Medulla oblongata (tissue), 1 donor: ENCODE results near the gene UST.
"Not testable (repeated sequence)": the region's sequence is repeated elsewhere in the genome, so short reads cannot be mapped to it uniquely, and the experiment has no call there.

Source experiments
- DNase-seq: peaks from one replicate; pipeline ENCODE4 v3.0.0-alpha.2; 2015; ENCODE audit errors: extremely low spot score

UST gene

DNA sequence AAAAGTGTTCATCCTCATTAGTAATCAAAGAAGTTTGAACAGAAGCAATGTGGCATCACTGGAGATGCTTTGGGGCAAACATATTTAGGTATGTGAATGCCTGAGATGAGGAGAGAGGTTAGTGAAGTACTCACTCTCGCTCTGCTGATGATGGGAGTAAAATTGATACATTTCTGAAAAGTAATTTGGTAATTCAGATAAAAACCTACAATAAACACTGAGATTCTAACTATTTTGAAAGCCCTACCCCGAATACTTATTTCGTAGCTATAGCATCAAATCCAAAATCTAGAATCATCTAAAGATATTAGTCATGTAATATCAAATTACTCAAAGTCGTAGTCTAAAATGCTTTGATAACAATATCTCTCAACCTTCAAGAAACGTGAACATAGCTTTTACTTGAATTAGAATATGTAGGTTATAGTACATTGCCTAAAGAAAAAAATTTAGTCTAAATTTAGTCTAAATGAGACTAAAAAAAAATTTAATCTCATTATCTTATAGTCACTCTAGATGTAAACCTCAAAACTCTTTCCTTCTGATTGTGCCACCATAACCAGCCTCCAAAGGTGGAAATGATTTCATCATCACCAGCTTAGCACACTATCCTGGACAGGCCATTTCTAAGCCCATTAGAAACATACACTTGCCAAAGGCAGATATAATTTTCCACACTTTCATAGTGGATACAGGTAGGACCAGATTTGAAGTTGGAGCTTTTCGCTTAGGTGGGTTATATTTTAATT, 338.2 kb downstream of the UST start:
- DNase-seq, result no peak

- DNase-seq, result no peak
Observed at GRCh38 chr6:149085557-149085938, 338.7 kb downstream of the UST start.

DNA sequence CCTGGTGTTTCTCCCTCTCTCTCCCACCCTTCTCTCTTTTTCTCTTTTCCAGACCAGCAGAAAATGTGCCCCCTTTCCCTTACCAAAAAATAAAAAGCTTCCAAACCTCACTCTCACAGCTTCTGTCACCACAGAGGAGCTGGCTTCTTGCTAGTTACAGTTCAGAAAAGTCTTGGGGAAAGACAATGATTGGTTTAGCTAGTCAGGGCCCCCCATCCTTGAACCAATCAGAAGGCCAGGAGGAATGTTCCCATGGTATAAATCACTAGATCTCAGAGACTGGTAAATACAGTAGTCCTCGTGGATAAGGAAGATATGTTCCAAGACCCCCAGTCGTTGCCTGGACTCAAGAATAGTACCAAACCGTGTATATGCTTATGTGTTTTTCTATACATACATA, 339.5 kb downstream of the UST start:
- DNase-seq, result no peak

DNA sequence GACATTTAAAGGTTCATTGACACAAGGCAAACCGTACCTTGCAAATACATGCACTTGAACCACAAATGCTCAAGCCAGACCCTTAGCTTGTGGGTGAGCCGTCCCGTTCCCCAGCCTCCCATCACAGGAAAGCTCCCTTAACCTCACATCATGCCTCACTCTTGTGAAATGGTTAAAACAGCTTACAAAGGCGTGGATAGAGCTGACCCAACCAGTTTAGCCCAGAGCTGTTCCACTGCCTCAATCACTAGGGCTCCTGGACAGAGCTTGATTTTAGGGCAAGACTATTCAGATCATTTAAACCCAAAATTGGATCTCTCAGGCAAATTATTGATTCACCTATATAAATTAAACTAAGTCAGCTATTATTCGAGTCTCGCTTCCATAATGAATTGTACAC, 341.1 kb downstream of the UST start:
- DNase-seq, result no peak

- DNase-seq, result no peak
Observed at GRCh38 chr6:149088361-149088760, 341.5 kb downstream of the UST start.

DNA sequence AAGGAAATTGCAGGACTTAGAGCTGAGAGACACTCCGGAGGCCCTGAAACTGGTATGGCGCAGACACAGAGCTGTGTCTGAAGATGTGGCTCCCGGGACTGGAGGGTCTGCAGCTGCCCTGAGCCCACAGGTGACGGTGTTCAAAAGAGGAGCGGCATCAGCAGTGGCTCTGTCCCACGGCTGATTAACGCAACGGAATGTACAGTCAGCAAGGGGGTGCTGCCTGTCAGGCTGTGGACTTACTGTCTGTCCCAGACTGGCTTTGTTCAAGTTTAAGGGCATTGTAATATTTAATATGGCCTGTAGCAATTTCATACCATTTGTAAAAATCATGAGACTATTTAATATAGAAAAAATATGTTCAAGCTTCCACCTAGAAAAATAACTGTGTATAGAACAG, 342.7 kb downstream of the UST start:
- no peak for DNase-seq

DNA sequence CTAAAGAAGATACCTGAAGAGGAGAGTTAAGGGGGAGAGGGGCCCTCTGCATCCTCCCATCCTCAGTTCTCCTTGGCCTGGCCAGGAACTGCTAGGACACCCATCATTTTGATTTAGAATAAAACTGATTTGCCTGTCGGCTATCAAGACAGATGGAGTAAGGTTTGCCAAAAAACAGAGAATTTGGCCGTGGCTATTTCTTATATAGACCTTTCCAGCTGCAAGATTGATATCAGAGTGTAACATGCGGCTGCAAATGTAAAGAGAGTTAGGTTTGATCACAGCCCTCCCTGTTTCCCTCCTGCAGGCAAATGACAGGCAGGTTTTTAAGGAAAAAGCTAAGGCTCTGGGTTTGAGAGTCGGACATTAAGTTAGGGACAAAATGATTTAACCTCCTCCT, 344.1 kb downstream of the UST start:
- DNase-seq, result no peak

GRCh38 chr6:149093643-149094042, 346.8 kb downstream of the UST start:
- no peak for DNase-seq

- no peak for DNase-seq
Observed at GRCh38 chr6:149094156-149094555, 347.3 kb downstream of the UST start.

DNA sequence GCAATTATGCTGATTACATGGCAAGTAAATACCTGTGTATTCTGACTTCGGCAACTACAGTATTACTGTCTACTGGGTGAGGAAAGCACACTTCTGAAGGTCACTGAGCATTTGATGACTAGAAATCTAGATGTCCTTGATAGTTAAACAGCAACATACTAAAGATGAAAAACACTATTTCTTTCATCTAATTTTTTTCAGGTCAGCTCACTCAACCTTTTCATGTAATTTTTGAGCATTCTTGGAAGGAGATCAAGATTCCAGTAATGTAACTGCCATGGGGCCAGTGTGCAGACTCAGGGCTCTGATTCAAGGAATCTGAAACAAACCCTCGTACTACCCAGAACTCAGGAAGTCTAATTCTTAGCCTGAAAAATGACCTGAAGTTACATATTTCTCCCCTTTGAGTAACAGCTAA, 348.1 kb downstream of the UST start:
- DNase-seq, result no peak

- no peak for DNase-seq
Observed at GRCh38 chr6:149095842-149096241, 349.0 kb downstream of the UST start.

DNA sequence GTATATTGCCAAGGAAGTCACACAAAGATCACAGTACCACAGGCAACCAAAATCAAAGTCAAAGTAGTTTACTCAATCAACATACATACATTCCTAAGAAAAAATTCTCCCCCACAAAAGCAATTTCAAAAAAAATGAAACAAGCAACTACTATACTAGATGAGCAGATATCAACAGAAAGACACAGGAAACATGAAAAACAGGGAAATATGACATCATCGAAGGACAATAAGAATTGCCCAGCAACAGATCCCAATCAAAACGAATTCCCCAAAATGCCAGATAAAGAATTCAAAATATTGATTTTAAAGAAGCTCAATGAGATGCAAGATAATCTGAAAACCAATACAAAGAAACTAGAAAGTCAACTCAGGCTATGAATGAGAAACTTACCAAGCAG, 351.0 kb downstream of the UST start:
- no peak for DNase-seq

DNA sequence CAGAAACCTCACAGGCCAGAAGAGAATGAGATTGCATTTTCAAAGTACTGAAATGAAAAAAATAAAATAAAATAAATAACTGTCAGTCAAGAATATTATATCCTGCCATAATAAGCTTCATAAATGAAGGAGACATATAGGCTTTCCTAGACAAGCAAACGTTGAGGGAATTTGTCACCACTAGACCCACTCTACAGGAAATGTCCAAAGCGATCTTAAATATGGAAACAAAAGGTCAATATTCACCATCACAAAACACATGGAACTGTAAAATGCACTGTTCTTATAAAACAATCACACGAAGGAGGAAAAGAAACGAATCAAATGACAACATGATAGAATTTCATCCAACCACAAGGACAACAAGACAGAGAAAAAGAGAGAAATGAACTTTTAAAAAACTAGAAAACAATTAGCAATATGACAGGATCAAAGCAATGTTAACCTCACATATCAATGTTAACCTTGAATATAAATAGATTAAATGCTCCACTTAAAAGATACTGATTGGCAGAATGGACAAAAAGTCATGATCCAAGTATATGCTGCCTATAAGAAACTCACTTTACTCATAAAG, 352.0 kb downstream of the UST start:
- no peak for DNase-seq

DNA sequence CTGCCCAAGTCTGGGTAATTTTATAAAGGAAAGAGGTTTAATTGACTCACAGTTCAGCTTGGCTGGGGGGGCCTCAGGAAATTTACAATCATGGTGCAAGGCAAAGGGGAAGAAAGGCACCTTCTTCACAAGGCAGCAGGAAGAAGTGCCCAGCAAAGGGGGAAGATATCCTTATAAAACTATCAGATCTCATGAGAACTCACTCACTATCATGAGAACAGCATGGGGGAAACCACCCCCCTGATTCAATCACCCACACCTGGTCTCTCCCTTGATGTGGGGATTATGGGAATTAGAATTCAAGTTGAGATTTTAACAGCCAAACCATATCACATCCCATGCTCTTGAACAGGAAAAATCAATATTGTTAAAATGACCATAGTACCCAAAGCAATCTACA, 355.5 kb downstream of the UST start:
- no peak for DNase-seq

DNA sequence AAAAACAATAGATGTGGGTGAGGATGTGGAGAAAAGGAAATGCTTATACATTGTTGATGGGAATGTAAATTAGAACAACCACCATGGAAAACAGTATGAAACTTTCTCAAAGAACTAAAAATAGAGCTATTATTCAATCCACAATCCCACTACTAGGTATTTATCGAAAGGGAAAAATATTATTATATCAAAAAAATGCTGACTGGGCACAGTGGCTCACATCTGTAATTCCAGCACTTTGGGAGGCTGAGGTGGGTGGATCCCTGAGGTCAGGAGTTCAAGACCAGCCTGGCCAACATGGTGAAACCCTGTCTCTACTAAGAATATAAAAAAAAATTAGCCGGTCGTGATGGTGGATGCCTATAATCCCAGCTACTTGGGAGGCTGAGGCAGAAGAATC, 357.1 kb downstream of the UST start:
- DNase-seq, result not testable (repeated sequence)

DNA sequence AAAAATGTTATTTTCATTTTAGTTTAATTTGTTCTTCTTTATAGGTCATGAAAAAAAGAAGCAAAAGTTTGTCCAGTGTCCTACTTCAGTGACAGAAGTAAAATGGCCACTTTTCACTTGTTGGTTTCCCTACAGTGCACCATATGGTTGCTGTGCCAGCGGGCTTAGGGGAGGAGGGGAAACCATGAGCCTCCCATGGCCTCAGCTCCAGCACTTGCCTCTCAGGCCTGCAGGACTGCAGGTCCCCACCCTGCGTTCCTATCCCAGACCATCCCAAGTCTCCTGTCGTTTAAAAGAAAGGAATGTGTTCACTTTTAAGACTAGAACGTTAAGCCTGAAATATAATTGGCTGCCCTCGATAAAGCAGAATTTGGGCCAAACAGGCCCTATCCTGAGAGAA, 360.7 kb downstream of the UST start:
- DNase-seq, result no peak

- peak; percentile 76 for DNase-seq
Observed at GRCh38 chr6:149108038-149108748, 361.4 kb downstream of the UST start.

DNA sequence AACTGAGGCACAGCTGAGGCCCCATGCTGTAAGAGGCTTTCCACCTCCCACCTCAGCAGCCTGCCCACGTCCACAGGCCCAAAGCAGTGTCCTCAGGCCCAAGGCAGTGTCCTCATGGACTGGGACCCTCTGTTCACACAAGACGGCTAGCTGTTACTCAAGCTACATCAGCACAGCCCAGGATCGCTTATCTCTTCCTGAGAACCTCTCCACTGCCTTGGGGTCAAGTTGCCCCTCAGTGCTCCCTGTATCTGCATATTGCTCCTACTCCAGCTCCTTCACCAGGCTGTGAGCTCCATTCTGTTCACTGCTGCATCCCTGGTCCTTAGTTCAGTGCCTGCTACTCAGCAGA, 361.9 kb downstream of the UST start:
- DNase-seq, result no peak

- no peak for DNase-seq
Observed at GRCh38 chr6:149109397-149110070, 362.7 kb downstream of the UST start.

- DNase-seq, result no peak
Observed at GRCh38 chr6:149111556-149112115, 364.8 kb downstream of the UST start.

DNA sequence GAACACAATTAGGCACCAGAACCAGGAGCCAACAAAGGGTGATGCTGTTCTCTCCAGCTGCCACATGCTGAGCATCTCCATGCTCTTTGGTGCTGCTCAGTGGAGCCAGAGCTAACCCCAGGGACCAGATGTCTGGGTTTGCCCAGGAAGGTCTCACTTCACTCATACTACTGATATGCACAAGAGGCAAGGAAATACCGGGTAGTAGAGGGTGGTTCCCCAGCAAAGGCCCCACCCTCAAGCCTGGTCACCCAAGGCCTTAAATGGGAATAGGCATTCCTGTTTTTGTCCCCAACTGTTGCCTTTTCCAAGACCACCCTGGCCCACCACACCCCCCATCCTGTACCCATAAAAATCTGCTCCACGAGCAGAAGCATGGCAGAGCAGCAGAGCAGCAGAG, 366.1 kb downstream of the UST start:
- no peak for DNase-seq

- peak; percentile 76 for DNase-seq
Observed at GRCh38 chr6:149114167-149114566, 367.3 kb downstream of the UST start.
